NCI-H1048 (cell line): ENCODE results near the gene ADAMTSL1.
"Not testable (repeated sequence)": the region's sequence is repeated elsewhere in the genome, so short reads cannot be mapped to it uniquely, and the experiment has no call there.

ENCODE experiments used
- DNase-seq: peaks from one replicate; lab custom pipeline; 2025; lab: John Stamatoyannopoulos, UW

ADAMTSL1 gene

GRCh38 chr9:18864516-18864915 lies 390.6 kb downstream of the ADAMTSL1 start:
- no peak for DNase-seq

- no peak for DNase-seq
These were observed 391.6 kb downstream of the ADAMTSL1 start for GRCh38 chr9:18865542-18865941.

GRCh38 chr9:18866121-18866831 lies 392.3 kb downstream of the ADAMTSL1 start:
- no peak for DNase-seq

GRCh38 chr9:18869725-18870124 lies 395.8 kb downstream of the ADAMTSL1 start:
- no peak for DNase-seq

- no peak for DNase-seq
These were observed 400.1 kb downstream of the ADAMTSL1 start for GRCh38 chr9:18874069-18874468.

- not testable (repeated sequence) for DNase-seq
These were observed 401.0 kb downstream of the ADAMTSL1 start for GRCh38 chr9:18874990-18875389.

- no peak for DNase-seq
These were observed 404.0 kb downstream of the ADAMTSL1 start for GRCh38 chr9:18877984-18878383.

GRCh38 chr9:18881758-18882157 lies 407.8 kb downstream of the ADAMTSL1 start:
- no peak for DNase-seq

GRCh38 chr9:18887546-18887945 lies 413.6 kb downstream of the ADAMTSL1 start:
- no peak for DNase-seq

GRCh38 chr9:18888290-18888689 lies 414.3 kb downstream of the ADAMTSL1 start:
- no peak for DNase-seq

- no peak for DNase-seq
These were observed 415.6 kb downstream of the ADAMTSL1 start for GRCh38 chr9:18889550-18889949.

GRCh38 chr9:18890372-18890771 lies 416.4 kb downstream of the ADAMTSL1 start:
- DNase-seq: no peak

- DNase-seq: no peak
These were observed 418.2 kb downstream of the ADAMTSL1 start for GRCh38 chr9:18891946-18892670.

GRCh38 chr9:18893046-18893445 lies 419.1 kb downstream of the ADAMTSL1 start:
- DNase-seq: no peak

GRCh38 chr9:18893491-18893890 lies 419.5 kb downstream of the ADAMTSL1 start:
- DNase-seq: no peak

GRCh38 chr9:18896004-18896403 lies 422.1 kb downstream of the ADAMTSL1 start:
- DNase-seq: no peak

GRCh38 chr9:18896531-18897179 lies 422.7 kb downstream of the ADAMTSL1 start:
- no peak for DNase-seq

GRCh38 chr9:18903450-18903849 lies 429.5 kb downstream of the ADAMTSL1 start:
- no peak for DNase-seq

GRCh38 chr9:18905028-18905882 lies 431.3 kb downstream of the ADAMTSL1 start:
- DNase-seq: no peak

GRCh38 chr9:18905883-18906629 lies 432.1 kb downstream of the ADAMTSL1 start:
- no peak for DNase-seq

- no peak for DNase-seq
These were observed 432.9 kb downstream of the ADAMTSL1 start for GRCh38 chr9:18906656-18907395.
